ENCODE results near the gene GFI1.

GRCh38 chr1:92500552-92500951 is 13.8 kb upstream of the GFI1 start:
- no peak for TF ChIP-seq EZH2 (IDR thresholded peaks at IDR 0.05; ENCODE audit: insufficient read depth, poor library complexity, severe bottlenecking)
- TF ChIP-seq EZH2phosphoT487 (IDR thresholded peaks at IDR 0.05; ENCODE audit: insufficient read depth, low read depth), result no peak

Measured in GM23248 (cell line).